ENCODE measurements around the gene PCNX3.

DNA sequence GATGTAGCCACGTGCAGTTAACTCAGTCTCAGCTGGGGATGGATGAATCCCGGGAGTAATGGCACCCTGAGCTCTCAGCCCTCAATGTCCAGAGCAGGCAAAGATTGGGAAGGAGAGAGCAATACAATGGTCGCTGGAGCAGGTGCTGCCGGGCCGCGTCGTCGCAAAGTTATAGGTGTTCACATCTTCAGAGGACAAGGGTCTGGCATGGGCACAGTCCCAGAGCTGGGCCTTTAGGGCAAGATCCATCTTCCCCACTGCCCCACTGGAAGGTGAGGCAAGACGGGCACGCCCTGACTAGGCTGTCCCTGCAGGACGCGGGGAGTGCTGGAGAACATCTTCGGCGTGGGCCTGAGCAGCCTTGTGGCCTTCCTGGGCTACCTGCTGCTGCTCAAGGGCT lies 7.6 kb downstream of the PCNX3 start:
- TF ChIP-seq, protein P1, sequence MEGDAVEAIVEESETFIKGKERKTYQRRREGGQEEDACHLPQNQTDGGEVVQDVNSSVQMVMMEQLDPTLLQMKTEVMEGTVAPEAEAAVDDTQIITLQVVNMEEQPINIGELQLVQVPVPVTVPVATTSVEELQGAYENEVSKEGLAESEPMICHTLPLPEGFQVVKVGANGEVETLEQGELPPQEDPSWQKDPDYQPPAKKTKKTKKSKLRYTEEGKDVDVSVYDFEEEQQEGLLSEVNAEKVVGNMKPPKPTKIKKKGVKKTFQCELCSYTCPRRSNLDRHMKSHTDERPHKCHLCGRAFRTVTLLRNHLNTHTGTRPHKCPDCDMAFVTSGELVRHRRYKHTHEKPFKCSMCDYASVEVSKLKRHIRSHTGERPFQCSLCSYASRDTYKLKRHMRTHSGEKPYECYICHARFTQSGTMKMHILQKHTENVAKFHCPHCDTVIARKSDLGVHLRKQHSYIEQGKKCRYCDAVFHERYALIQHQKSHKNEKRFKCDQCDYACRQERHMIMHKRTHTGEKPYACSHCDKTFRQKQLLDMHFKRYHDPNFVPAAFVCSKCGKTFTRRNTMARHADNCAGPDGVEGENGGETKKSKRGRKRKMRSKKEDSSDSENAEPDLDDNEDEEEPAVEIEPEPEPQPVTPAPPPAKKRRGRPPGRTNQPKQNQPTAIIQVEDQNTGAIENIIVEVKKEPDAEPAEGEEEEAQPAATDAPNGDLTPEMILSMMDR (IDR thresholded peaks at IDR 0.05 in 2 of 3, conservative IDR thresholded peaks at IDR 0.05 in 1 of 3; ENCODE audit: control insufficient read depth in 2 of 3, extremely low read depth in 1 of 3, insufficient read depth in 1 of 3, low read depth in 3 of 3, low read length in 3 of 3): no peak
- no peak for TF ChIP-seq NR2C2 (IDR thresholded peaks at IDR 0.05; ENCODE audit: borderline replicate concordance, control insufficient read depth, insufficient read length, low read depth)
- TF ChIP-seq YY1 (IDR thresholded peaks at IDR 0.05; ENCODE audit: low read depth, low read length): no peak
- no peak for TF ChIP-seq TAF1 (IDR thresholded peaks at IDR 0.05; ENCODE audit: borderline replicate concordance, low read depth, low read length)
- TF ChIP-seq LARP7 (IDR thresholded peaks at IDR 0.05): no peak
- TF ChIP-seq, protein P2, sequence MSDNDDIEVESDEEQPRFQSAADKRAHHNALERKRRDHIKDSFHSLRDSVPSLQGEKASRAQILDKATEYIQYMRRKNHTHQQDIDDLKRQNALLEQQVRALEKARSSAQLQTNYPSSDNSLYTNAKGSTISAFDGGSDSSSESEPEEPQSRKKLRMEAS (IDR thresholded peaks at IDR 0.05; ENCODE audit: low read depth, low read length): no peak
- no peak for TF ChIP-seq POLR2AphosphoS5 (IDR thresholded peaks at IDR 0.05; ENCODE audit: low read length)
- TF ChIP-seq SUZ12 (IDR thresholded peaks at IDR 0.05; ENCODE audit: unreplicated experiment): no peak
- no peak for TF ChIP-seq SIN3A (IDR thresholded peaks at IDR 0.05; ENCODE audit: low read depth, low read length)
- no peak for TF ChIP-seq BRCA1 (IDR thresholded peaks at IDR 0.05; ENCODE audit: low read depth, low read length)
- TF ChIP-seq, protein P3, sequence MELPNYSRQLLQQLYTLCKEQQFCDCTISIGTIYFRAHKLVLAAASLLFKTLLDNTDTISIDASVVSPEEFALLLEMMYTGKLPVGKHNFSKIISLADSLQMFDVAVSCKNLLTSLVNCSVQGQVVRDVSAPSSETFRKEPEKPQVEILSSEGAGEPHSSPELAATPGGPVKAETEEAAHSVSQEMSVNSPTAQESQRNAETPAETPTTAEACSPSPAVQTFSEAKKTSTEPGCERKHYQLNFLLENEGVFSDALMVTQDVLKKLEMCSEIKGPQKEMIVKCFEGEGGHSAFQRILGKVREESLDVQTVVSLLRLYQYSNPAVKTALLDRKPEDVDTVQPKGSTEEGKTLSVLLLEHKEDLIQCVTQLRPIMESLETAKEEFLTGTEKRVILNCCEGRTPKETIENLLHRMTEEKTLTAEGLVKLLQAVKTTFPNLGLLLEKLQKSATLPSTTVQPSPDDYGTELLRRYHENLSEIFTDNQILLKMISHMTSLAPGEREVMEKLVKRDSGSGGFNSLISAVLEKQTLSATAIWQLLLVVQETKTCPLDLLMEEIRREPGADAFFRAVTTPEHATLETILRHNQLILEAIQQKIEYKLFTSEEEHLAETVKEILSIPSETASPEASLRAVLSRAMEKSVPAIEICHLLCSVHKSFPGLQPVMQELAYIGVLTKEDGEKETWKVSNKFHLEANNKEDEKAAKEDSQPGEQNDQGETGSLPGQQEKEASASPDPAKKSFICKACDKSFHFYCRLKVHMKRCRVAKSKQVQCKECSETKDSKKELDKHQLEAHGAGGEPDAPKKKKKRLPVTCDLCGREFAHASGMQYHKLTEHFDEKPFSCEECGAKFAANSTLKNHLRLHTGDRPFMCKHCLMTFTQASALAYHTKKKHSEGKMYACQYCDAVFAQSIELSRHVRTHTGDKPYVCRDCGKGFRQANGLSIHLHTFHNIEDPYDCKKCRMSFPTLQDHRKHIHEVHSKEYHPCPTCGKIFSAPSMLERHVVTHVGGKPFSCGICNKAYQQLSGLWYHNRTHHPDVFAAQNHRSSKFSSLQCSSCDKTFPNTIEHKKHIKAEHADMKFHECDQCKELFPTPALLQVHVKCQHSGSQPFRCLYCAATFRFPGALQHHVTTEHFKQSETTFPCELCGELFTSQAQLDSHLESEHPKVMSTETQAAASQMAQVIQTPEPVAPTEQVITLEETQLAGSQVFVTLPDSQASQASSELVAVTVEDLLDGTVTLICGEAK (IDR thresholded peaks at IDR 0.05; ENCODE audit: borderline replicate concordance): no peak
- TF ChIP-seq HCFC1 (IDR thresholded peaks at IDR 0.05; ENCODE audit: low read length): no peak
- no peak for TF ChIP-seq CHD2 (IDR thresholded peaks at IDR 0.05; ENCODE audit: borderline replicate concordance, low read depth, low read length)
- TF ChIP-seq MYC (IDR thresholded peaks at IDR 0.05; ENCODE audit: insufficient read depth, insufficient read length, insufficient replicate concordance, low read length, severe bottlenecking): no peak
